ENCODE results near the gene MIDN.
A peak's percentile ranks its signal among the peaks of the same experiment; 100 is the strongest.

Gene MIDN

DNA sequence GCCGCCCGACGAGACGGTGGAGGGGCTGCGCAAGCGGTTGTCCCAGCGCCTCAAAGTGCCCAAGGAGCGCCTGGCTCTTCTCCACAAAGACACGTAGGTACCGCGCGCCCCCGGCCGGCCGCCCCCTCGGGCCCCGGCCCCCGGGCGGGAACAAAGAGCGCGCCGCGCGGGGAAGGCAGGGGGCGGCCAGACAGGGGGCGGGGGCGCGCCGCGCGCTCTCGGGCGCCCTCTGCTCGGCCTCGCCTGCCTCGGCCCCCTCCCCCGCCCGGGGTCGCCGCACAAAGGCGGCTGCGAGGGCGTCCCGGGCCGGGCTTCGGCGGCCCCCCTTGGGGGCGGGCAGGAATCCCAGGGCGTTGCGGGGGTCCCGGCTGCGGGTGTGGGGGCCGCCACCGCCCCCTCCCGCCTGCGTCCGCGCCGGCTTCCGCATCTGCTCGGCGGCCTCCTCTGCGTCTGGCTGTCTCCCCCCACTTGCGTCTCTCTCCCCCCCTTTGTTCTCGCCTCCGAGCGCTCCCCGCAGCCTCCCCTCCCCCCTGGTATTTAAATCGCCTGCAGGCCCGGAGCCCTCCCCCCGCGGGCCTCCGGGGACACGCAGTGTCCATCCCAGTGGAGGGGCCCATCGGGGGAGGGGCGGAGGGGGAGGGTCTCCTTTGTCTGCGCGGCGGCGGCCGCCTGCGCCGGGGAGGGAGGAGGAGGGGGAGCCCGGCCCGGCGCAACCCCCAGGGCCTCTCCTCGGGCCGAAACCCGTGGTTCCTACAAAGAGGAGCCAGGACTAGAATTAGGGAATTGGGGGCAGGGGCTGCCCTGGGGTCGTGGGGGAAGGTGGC lies 2.3 kb downstream of the MIDN start:
- peaks cover 45% of the 10 kb centered on the region for H3K36me3 ChIP-seq (ENCODE audit: insufficient read depth, insufficient read length, low read length)
- H3K4me1 ChIP-seq (ENCODE audit: insufficient read depth, insufficient read length), result peaks cover 29% of the 10 kb centered on the region
- TF ChIP-seq ZNF274 (IDR thresholded peaks at IDR 0.05; ENCODE audit: low read depth, low read length) (no peak), SUZ12 (IDR thresholded peaks at IDR 0.05; ENCODE audit: extremely low read depth, insufficient read depth, insufficient read length) (no peak), YY1 (IDR thresholded peaks at IDR 0.05; ENCODE audit: insufficient read depth, insufficient read length) (no peak)
- H3K4me3 ChIP-seq (ENCODE audit: insufficient read length, low read depth), result peak overlapping the region; percentile 92
- peak; percentile 91 for DNase-seq (ENCODE audit: low read depth, low spot score)
- no peaks in the 10 kb centered on the region for H3K27me3 ChIP-seq (ENCODE audit: insufficient read depth, insufficient read length)
- H3K9ac ChIP-seq (ENCODE audit: insufficient read length, low read depth), result peak overlapping the region; percentile 96
- no peaks in the 10 kb centered on the region for H3K9me3 ChIP-seq (ENCODE audit: insufficient read depth, low read length)

DNA sequence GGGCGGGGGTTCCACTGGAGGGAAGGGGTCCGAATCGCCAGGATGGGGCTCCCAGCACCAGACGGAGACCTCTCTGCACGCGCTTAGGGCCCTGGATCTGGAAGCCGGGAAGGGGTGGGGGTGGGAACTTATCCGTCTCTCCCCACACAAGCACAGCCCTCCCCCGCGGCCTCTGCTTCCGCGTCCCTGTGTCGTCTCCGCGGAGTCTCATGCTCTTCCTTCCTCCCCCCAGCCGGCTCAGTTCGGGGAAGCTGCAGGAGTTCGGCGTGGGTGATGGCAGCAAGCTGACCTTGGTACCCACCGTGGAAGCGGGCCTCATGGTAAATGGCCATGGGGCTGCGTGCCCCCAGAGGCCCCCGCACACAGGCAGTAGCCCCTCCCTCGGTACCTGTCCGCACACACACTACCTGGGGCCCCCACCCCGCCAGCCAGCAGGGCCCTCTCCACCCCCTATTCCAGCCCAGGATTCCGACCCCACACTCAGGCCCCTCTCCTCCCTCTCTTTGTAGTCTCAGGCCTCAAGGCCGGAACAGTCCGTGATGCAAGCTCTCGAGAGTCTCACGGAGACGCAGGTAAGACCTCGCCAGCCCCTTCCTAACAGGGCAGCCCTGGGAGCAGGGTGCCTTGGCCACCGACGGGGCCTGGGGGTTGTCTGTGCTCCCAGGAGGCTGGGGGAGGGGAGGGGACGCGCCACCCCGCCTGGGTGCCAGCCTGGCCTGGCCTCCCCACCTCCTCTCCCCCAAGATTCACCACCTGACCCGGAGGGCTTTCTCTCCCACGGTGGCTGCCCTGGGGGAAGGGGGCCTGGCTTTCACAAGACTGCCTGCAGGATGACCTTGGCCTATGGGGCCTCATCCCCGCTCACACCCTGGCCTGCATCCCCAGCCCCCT lies 3.2 kb downstream of the MIDN start:
- H3K36me3 ChIP-seq (ENCODE audit: insufficient read depth, insufficient read length, low read length), result peaks cover 52% of the 10 kb centered on the region
- H3K9ac ChIP-seq (ENCODE audit: insufficient read length, low read depth), result peak overlapping the region; percentile 96
- no peak for DNase-seq (ENCODE audit: low read depth, low spot score)
- H3K27me3 ChIP-seq (ENCODE audit: insufficient read depth, insufficient read length), result no peaks in the 10 kb centered on the region
- H3K9me3 ChIP-seq (ENCODE audit: insufficient read depth, low read length), result no peaks in the 10 kb centered on the region
- TF ChIP-seq ZNF274 (IDR thresholded peaks at IDR 0.05; ENCODE audit: low read depth, low read length) (no peak), YY1 (IDR thresholded peaks at IDR 0.05; ENCODE audit: insufficient read depth, insufficient read length) (no peak), SUZ12 (IDR thresholded peaks at IDR 0.05; ENCODE audit: extremely low read depth, insufficient read depth, insufficient read length) (no peak)
- peaks cover 30% of the 10 kb centered on the region for H3K4me1 ChIP-seq (ENCODE audit: insufficient read depth, insufficient read length)
- H3K4me3 ChIP-seq (ENCODE audit: insufficient read length, low read depth), result peak overlapping the region; percentile 92

DNA sequence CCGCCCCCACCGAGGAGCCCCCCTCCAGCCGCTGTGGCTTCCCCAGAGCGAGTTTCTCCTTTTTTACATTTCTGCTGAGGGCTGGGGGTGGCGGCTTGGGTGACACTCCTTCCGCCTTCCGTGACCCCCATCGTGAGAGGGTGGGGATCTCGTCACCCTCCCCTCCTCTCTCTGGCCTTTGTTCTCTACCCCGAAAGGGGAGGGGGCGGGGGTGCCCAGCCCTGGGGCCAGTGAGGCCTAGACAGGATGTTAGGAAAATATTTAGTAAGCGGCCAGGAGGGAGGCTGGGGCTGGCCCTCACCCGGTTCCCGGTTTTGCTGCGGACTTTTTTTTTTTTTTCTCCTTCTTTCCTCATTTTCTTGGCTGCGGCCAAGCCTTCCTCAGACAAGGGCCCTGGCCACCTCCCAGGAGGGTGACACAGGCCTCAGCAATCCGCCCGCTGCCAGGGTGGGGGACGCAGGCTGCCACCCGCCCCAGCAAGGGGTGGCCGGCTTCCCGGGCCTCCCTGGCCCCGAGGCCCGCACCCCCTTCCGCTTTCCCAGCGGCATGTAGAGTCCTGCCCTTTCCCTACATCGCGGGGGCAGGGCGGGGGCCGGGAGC lies 3.9 kb downstream of the MIDN start:
- Histone ChIP-seq H3K36me3 (ENCODE audit: insufficient read depth, insufficient read length, low read length) (peaks cover 59% of the 10 kb centered on the region), H3K4me1 (ENCODE audit: insufficient read depth, insufficient read length) (peaks cover 33% of the 10 kb centered on the region), H3K9ac (ENCODE audit: insufficient read length, low read depth) (peak overlapping the region; percentile 96), H3K9me3 (ENCODE audit: insufficient read depth, low read length) (no peaks in the 10 kb centered on the region), H3K27me3 (ENCODE audit: insufficient read depth, insufficient read length) (no peaks in the 10 kb centered on the region), H3K4me3 (ENCODE audit: insufficient read length, low read depth) (peak overlapping the region; percentile 92)
- DNase-seq (ENCODE audit: low read depth, low spot score), result no peak
- TF ChIP-seq ZNF274 (IDR thresholded peaks at IDR 0.05; ENCODE audit: low read depth, low read length), result no peak
- TF ChIP-seq SUZ12 (IDR thresholded peaks at IDR 0.05; ENCODE audit: extremely low read depth, insufficient read depth, insufficient read length), result no peak
- no peak for TF ChIP-seq YY1 (IDR thresholded peaks at IDR 0.05; ENCODE audit: insufficient read depth, insufficient read length)

DNA sequence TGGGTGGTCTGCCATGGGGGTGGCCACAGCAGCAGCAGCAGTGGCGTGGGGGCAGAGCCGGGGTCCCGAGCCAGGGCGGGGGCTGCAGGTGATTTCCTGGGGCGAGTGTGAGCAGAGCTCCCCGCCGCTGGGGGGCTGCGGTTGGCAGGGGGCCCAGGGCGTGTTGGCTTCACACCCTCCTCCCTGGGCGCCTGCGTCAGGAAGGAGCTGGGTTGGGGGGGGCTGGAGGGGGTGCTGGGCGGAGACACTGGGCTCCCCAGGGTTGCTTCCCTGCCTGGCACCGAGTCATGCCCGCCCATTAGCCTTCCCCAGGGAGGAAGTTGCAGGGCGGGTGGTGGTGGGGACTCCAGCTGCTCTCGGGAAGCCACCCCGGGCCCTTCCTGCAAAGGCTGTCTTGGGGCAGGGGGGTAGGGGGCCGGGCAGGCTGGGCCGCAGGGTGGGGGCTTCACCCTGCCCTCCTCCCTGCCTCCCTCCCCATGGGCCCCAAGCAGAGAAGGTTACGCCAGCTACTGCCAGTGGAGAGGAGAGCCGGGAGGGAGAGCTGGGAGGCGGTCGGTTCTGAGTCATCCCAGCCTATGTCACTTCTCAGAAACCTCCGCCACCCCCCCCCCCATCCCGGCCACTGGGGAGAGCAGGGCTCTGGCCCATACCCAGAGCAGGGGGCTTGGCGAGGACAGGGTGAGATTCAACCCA lies 4.6 kb downstream of the MIDN start:
- DNase-seq (ENCODE audit: low read depth, low spot score), result no peak
- H3K9me3 ChIP-seq (ENCODE audit: insufficient read depth, low read length), result no peaks in the 10 kb centered on the region
- no peaks in the 10 kb centered on the region for H3K27me3 ChIP-seq (ENCODE audit: insufficient read depth, insufficient read length)
- peak overlapping the region; percentile 38 for H3K4me3 ChIP-seq (ENCODE audit: insufficient read length, low read depth)
- H3K4me1 ChIP-seq (ENCODE audit: insufficient read depth, insufficient read length), result peaks cover 29% of the 10 kb centered on the region
- peak overlapping the region; percentile 96 for H3K9ac ChIP-seq (ENCODE audit: insufficient read length, low read depth)
- TF ChIP-seq ZNF274 (IDR thresholded peaks at IDR 0.05; ENCODE audit: low read depth, low read length), result no peak
- no peak for TF ChIP-seq SUZ12 (IDR thresholded peaks at IDR 0.05; ENCODE audit: extremely low read depth, insufficient read depth, insufficient read length)
- TF ChIP-seq YY1 (IDR thresholded peaks at IDR 0.05; ENCODE audit: insufficient read depth, insufficient read length), result no peak
- H3K36me3 ChIP-seq (ENCODE audit: insufficient read depth, insufficient read length, low read length), result peaks cover 65% of the 10 kb centered on the region

DNA sequence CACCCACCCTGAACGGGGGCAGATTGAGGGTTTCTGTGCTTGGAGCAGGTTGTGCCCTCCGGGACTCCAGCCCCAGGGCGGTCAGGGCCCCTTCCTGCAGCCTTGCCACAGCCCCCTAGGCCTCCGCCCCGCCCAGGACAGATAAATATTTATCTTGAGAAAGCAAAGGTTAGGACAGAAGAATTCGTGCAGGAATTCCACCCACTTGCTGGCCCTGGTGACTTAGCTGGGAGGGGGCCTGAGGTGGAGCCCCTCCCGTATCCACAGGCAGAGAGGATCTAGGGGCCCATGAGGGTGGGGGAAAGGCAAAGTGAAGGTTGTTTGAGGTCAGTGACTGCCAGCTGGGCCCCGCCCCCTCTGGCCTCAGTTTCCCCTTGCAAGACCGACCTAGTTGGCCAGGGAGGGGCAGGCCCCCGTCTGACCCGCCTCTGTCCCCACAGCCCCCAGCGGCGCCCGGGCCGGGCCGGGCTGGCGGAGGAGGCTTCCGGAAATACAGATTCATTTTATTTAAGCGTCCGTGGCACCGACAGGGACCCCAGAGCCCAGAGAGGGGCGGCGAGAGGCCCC lies 5.2 kb downstream of the MIDN start:
- TF ChIP-seq ZNF274 (IDR thresholded peaks at IDR 0.05; ENCODE audit: low read depth, low read length) (no peak), YY1 (IDR thresholded peaks at IDR 0.05; ENCODE audit: insufficient read depth, insufficient read length) (no peak), SUZ12 (IDR thresholded peaks at IDR 0.05; ENCODE audit: extremely low read depth, insufficient read depth, insufficient read length) (no peak)
- peak overlapping the region; percentile 54 for H3K9ac ChIP-seq (ENCODE audit: insufficient read length, low read depth)
- no peak for DNase-seq (ENCODE audit: low read depth, low spot score)

DNA sequence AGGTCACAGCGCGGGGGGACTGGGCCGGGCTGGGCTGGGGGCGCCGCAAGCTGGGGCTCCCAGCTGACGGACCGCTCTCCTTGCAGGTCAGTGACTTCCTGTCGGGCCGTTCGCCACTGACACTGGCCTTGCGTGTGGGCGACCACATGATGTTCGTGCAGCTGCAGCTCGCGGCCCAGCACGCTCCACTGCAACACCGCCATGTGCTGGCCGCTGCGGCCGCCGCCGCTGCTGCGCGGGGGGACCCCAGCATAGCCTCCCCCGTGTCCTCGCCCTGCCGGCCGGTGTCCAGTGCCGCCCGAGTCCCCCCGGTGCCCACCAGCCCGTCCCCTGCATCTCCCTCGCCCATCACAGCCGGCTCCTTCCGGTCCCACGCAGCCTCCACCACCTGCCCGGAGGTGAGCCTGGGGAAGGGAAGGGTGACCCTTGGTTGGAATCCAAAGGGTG lies 5.7 kb downstream of the MIDN start:
- peaks cover 70% of the 10 kb centered on the region for H3K36me3 ChIP-seq (ENCODE audit: insufficient read depth, insufficient read length, low read length)
- H3K9ac ChIP-seq (ENCODE audit: insufficient read length, low read depth), result peak overlapping the region; percentile 54
- no peak overlapping the region for H3K4me3 ChIP-seq (ENCODE audit: insufficient read length, low read depth)
- peaks cover 30% of the 10 kb centered on the region for H3K4me1 ChIP-seq (ENCODE audit: insufficient read depth, insufficient read length)
- H3K9me3 ChIP-seq (ENCODE audit: insufficient read depth, low read length), result no peaks in the 10 kb centered on the region
- no peak for DNase-seq (ENCODE audit: low read depth, low spot score)
- no peak for TF ChIP-seq SUZ12 (IDR thresholded peaks at IDR 0.05; ENCODE audit: extremely low read depth, insufficient read depth, insufficient read length)
- TF ChIP-seq YY1 (IDR thresholded peaks at IDR 0.05; ENCODE audit: insufficient read depth, insufficient read length), result no peak
- no peak for TF ChIP-seq ZNF274 (IDR thresholded peaks at IDR 0.05; ENCODE audit: low read depth, low read length)
- no peaks in the 10 kb centered on the region for H3K27me3 ChIP-seq (ENCODE audit: insufficient read depth, insufficient read length)

More for the DNA sequence above, 5.2 kb downstream of the MIDN start:
- H3K4me3 ChIP-seq (ENCODE audit: insufficient read length, low read depth), result no peak overlapping the region
- peaks cover 29% of the 10 kb centered on the region for H3K4me1 ChIP-seq (ENCODE audit: insufficient read depth, insufficient read length)
- H3K9me3 ChIP-seq (ENCODE audit: insufficient read depth, low read length), result no peaks in the 10 kb centered on the region
- H3K36me3 ChIP-seq (ENCODE audit: insufficient read depth, insufficient read length, low read length), result peaks cover 70% of the 10 kb centered on the region
- no peaks in the 10 kb centered on the region for H3K27me3 ChIP-seq (ENCODE audit: insufficient read depth, insufficient read length)
